Measurements from ENCODE around the gene MYOM1.

The MYOM1 gene

GRCh38 chr18:3139406-3139805 lies 80.4 kb downstream of the MYOM1 start:
- Histone ChIP-seq H3K27me3 (ENCODE audit: low read depth, low read length) (no peaks in the 10 kb centered on the region), H3K4me3 (ENCODE audit: low read depth in 1 of 2, low read length in 2 of 2) (no peak overlapping the region), H3K4me1 (ENCODE audit: control insufficient read depth in 1 of 2, insufficient read depth in 2 of 2, low read length in 2 of 2) (no peaks in the 10 kb centered on the region), H3K9me3 (ENCODE audit: control insufficient read depth in 1 of 2, low read length in 2 of 2) (no peaks in the 10 kb centered on the region), H3K27ac (ENCODE audit: low read length) (no peak overlapping the region), H3K36me3 (ENCODE audit: control insufficient read depth in 1 of 2, insufficient read depth in 2 of 2, low read length in 2 of 2) (no peaks in the 10 kb centered on the region)

DNA sequence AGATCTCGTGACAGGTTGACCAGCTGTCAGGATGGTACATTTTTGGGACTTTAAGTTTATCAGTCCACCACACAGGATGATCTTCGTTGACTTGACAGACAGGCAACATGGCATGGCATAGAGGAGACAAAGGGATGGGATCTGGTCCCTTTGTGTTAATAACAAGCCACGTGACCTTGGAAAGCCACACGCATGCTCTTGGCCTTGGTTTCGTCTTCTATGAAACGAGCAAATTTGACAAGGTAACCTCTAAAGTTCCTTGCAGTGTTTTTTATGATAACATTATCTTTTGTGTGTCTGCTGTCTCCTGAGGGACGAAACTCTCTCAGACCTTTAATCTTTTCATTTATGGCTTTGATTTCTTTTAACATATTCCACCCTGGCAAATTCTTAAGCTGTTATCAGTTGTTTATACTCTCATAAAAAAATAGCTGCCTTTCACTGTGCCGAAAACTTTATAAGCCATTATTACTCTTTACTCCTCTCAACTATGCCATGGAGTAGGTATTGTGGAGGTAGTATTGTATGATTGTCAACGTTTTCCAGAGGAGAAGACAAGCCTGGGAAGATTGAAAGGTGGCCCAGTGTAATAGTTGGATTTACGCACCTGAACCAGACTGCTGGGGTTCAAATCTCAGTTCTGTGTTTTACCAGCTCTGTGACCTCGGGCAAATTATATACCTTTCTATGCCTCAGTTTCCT lies 81.3 kb downstream of the MYOM1 start:
- Histone ChIP-seq H3K27ac (ENCODE audit: low read length) (no peak overlapping the region), H3K4me1 (ENCODE audit: control insufficient read depth in 1 of 2, insufficient read depth in 2 of 2, low read length in 2 of 2) (no peaks in the 10 kb centered on the region), H3K27me3 (ENCODE audit: low read depth, low read length) (no peaks in the 10 kb centered on the region), H3K9me3 (ENCODE audit: control insufficient read depth in 1 of 2, low read length in 2 of 2) (no peaks in the 10 kb centered on the region), H3K4me3 (ENCODE audit: low read depth in 1 of 2, low read length in 2 of 2) (no peak overlapping the region), H3K36me3 (ENCODE audit: control insufficient read depth in 1 of 2, insufficient read depth in 2 of 2, low read length in 2 of 2) (no peaks in the 10 kb centered on the region)

DNA sequence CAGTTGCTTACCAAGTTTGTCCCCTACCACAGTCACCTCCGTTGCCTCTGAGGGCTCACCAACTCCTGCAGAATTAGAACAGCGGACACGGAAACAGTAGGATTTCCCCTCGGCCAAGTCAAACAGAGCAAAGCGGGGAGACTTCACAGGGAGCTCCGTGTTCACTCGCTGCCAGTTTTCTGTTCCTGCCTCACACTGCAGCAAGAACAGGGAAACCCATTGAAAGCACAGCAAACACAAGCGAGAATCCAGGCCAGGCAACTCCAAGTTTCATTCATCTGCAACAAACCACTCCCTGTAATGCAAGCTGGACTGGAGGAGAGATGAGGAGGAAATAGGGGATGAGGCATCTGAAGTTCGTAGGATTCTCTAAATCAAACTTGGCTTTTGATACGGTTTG lies 84.2 kb downstream of the MYOM1 start:
- Histone ChIP-seq H3K36me3 (ENCODE audit: control insufficient read depth in 1 of 2, insufficient read depth in 2 of 2, low read length in 2 of 2) (peaks cover 0 to 2% of the 10 kb centered on the region in 2 donors), H3K4me3 (ENCODE audit: low read depth in 1 of 2, low read length in 2 of 2) (no peak overlapping the region), H3K27ac (ENCODE audit: low read length) (no peak overlapping the region), H3K4me1 (ENCODE audit: control insufficient read depth in 1 of 2, insufficient read depth in 2 of 2, low read length in 2 of 2) (peaks cover 0 to 5% of the 10 kb centered on the region in 2 donors), H3K9me3 (ENCODE audit: control insufficient read depth in 1 of 2, low read length in 2 of 2) (no peaks in the 10 kb centered on the region), H3K27me3 (ENCODE audit: low read depth, low read length) (no peaks in the 10 kb centered on the region)

GRCh38 chr18:3132700-3133099 lies 87.1 kb downstream of the MYOM1 start:
- no peaks in the 10 kb centered on the region for H3K9me3 ChIP-seq (ENCODE audit: control insufficient read depth in 1 of 2, low read length in 2 of 2)
- H3K27me3 ChIP-seq (ENCODE audit: low read depth, low read length): no peaks in the 10 kb centered on the region
- peaks cover 0 to 2% of the 10 kb centered on the region in 2 donors for H3K36me3 ChIP-seq (ENCODE audit: control insufficient read depth in 1 of 2, insufficient read depth in 2 of 2, low read length in 2 of 2)
- H3K4me3 ChIP-seq (ENCODE audit: low read depth in 1 of 2, low read length in 2 of 2): no peak overlapping the region
- no peak overlapping the region for H3K27ac ChIP-seq (ENCODE audit: low read length)
- peaks cover 0 to 5% of the 10 kb centered on the region in 2 donors for H3K4me1 ChIP-seq (ENCODE audit: control insufficient read depth in 1 of 2, insufficient read depth in 2 of 2, low read length in 2 of 2)

- H3K9me3 ChIP-seq (ENCODE audit: control insufficient read depth in 1 of 2, low read length in 2 of 2): no peaks in the 10 kb centered on the region
- H3K36me3 ChIP-seq (ENCODE audit: control insufficient read depth in 1 of 2, insufficient read depth in 2 of 2, low read length in 2 of 2): peaks cover 2% of the 10 kb centered on the region in 2 donors
- H3K4me1 ChIP-seq (ENCODE audit: control insufficient read depth in 1 of 2, insufficient read depth in 2 of 2, low read length in 2 of 2): peaks cover 0 to 5% of the 10 kb centered on the region in 2 donors
- H3K27ac ChIP-seq (ENCODE audit: low read length): no peak overlapping the region
- H3K27me3 ChIP-seq (ENCODE audit: low read depth, low read length): no peaks in the 10 kb centered on the region
- H3K4me3 ChIP-seq (ENCODE audit: low read depth in 1 of 2, low read length in 2 of 2): no peak overlapping the region
These were observed 89.4 kb downstream of the MYOM1 start for GRCh38 chr18:3130344-3130743.

GRCh38 chr18:3129053-3129864 lies 90.5 kb downstream of the MYOM1 start:
- no peak overlapping the region for H3K27ac ChIP-seq (ENCODE audit: low read length)

DNA sequence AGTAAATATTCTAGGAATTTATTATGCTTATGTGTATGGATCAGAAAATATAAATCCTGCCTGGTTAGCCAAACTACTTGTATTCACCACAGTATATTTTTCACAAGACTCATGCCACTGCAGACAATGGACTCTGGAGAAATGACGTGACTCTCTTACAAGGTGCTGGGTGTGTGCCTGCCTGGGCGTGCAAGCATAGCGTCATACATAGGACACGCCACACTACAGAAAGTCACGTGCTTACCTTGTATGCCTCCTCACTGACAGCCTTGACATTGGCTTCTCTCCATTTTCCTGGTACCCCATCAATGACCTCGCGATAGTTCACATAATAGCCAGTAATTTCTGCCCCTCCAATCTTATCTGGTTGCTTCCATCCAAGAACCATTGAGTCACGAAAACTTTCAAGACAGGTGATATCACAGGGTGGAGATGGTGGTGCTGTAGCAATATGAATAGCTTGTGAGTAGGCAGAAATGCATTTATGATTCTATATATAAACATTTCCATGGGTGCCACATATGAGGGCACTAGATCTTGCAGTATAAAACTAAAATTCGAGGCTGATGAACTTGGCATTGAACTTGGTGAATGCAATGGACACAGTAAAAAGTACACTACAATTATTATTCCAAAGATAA lies 93.2 kb downstream of the MYOM1 start:
- Histone ChIP-seq H3K36me3 (ENCODE audit: control insufficient read depth in 1 of 2, insufficient read depth in 2 of 2, low read length in 2 of 2) (peaks cover 2 to 7% of the 10 kb centered on the region in 2 donors), H3K27ac (ENCODE audit: low read length) (no peak overlapping the region), H3K4me3 (ENCODE audit: low read depth in 1 of 2, low read length in 2 of 2) (no peak overlapping the region), H3K4me1 (ENCODE audit: control insufficient read depth in 1 of 2, insufficient read depth in 2 of 2, low read length in 2 of 2) (no peaks in the 10 kb centered on the region), H3K9me3 (ENCODE audit: control insufficient read depth in 1 of 2, low read length in 2 of 2) (no peaks in the 10 kb centered on the region), H3K27me3 (ENCODE audit: low read depth, low read length) (no peaks in the 10 kb centered on the region)

More at GRCh38 chr18:3129053-3129864, 90.5 kb downstream of the MYOM1 start:
- Histone ChIP-seq H3K36me3 (ENCODE audit: control insufficient read depth in 1 of 2, insufficient read depth in 2 of 2, low read length in 2 of 2) (peaks cover 2 to 7% of the 10 kb centered on the region in 2 donors), H3K27me3 (ENCODE audit: low read depth, low read length) (no peaks in the 10 kb centered on the region), H3K4me3 (ENCODE audit: low read depth in 1 of 2, low read length in 2 of 2) (no peak overlapping the region), H3K4me1 (ENCODE audit: control insufficient read depth in 1 of 2, insufficient read depth in 2 of 2, low read length in 2 of 2) (peaks cover 0 to 5% of the 10 kb centered on the region in 2 donors), H3K9me3 (ENCODE audit: control insufficient read depth in 1 of 2, low read length in 2 of 2) (no peaks in the 10 kb centered on the region)

DNA sequence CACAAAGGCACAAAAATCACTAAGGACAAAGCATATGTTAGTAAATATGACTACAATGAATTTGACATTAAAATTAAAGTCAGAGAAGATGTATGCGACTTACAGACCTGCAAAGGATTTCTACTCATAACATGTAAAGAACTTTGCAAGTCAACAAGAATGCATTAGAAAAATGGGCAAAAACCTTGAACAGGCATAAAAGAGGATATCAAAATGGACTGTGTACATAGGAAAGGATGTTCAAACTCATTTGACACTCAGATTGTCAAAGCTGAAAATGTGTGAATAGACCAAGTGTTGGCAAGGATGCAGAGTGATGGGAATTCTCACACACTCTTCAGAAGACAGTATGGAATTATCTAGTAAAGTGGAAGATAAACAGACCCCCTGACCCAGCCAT lies 94.9 kb downstream of the MYOM1 start:
- Histone ChIP-seq H3K27ac (ENCODE audit: low read length) (no peak overlapping the region), H3K27me3 (ENCODE audit: low read depth, low read length) (no peaks in the 10 kb centered on the region), H3K4me3 (ENCODE audit: low read depth in 1 of 2, low read length in 2 of 2) (no peak overlapping the region), H3K9me3 (ENCODE audit: control insufficient read depth in 1 of 2, low read length in 2 of 2) (no peaks in the 10 kb centered on the region), H3K36me3 (ENCODE audit: control insufficient read depth in 1 of 2, insufficient read depth in 2 of 2, low read length in 2 of 2) (peaks cover 0 to 14% of the 10 kb centered on the region in 2 donors), H3K4me1 (ENCODE audit: control insufficient read depth in 1 of 2, insufficient read depth in 2 of 2, low read length in 2 of 2) (no peaks in the 10 kb centered on the region)

DNA sequence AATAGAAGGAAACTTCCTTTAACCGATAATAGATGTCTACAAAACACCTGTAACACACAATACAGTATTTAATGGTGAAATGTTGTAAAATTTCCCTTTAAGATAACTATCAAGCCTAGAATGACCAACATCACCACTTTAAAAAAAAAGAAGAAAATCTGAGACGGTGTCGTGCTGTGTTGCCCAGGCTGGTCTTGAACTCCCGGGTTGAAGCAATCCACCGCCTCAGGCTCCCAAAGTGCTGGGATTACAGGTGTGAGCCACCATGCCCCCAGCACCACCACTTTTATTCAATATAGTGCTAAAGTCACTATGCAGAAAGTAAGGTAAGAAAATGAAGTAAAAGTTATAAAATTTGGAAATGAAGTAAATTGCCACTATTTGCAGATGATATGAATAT lies 96.9 kb downstream of the MYOM1 start:
- Histone ChIP-seq H3K9me3 (ENCODE audit: control insufficient read depth in 1 of 2, low read length in 2 of 2) (no peaks in the 10 kb centered on the region), H3K36me3 (ENCODE audit: control insufficient read depth in 1 of 2, insufficient read depth in 2 of 2, low read length in 2 of 2) (peaks cover 0 to 17% of the 10 kb centered on the region in 2 donors), H3K27me3 (ENCODE audit: low read depth, low read length) (no peaks in the 10 kb centered on the region), H3K27ac (ENCODE audit: low read length) (no peak overlapping the region), H3K4me1 (ENCODE audit: control insufficient read depth in 1 of 2, insufficient read depth in 2 of 2, low read length in 2 of 2) (no peaks in the 10 kb centered on the region), H3K4me3 (ENCODE audit: low read depth in 1 of 2, low read length in 2 of 2) (no peak overlapping the region)

DNA sequence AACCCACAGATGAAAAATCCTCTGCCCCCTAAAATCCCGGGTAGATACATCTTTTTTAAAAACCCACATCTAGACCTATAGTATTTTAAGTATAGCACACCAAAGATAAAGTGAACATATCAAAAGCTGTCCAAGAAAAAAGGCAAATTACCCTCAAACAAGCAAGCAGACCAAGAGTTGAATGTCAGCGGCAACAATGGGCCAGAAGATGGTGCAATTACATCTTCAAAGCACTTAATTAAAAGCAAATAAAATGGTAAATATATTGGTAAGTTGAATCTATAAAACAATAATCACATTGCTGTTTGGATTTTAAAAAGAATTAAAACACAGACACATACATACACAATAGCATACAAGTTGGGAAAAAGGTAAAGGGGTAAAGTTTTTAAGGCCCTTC lies 98.5 kb downstream of the MYOM1 start:
- Histone ChIP-seq H3K27ac (ENCODE audit: low read length) (no peak overlapping the region), H3K27me3 (ENCODE audit: low read depth, low read length) (no peaks in the 10 kb centered on the region), H3K4me1 (ENCODE audit: control insufficient read depth in 1 of 2, insufficient read depth in 2 of 2, low read length in 2 of 2) (no peaks in the 10 kb centered on the region), H3K4me3 (ENCODE audit: low read depth in 1 of 2, low read length in 2 of 2) (no peak overlapping the region), H3K9me3 (ENCODE audit: control insufficient read depth in 1 of 2, low read length in 2 of 2) (no peaks in the 10 kb centered on the region), H3K36me3 (ENCODE audit: control insufficient read depth in 1 of 2, insufficient read depth in 2 of 2, low read length in 2 of 2) (peaks cover 0 to 17% of the 10 kb centered on the region in 2 donors)

GRCh38 chr18:3120356-3120755 lies 99.4 kb downstream of the MYOM1 start:
- Histone ChIP-seq H3K27ac (ENCODE audit: low read length) (no peak overlapping the region), H3K4me1 (ENCODE audit: control insufficient read depth in 1 of 2, insufficient read depth in 2 of 2, low read length in 2 of 2) (no peaks in the 10 kb centered on the region), H3K9me3 (ENCODE audit: control insufficient read depth in 1 of 2, low read length in 2 of 2) (no peaks in the 10 kb centered on the region), H3K36me3 (ENCODE audit: control insufficient read depth in 1 of 2, insufficient read depth in 2 of 2, low read length in 2 of 2) (peaks cover 0 to 23% of the 10 kb centered on the region in 2 donors), H3K27me3 (ENCODE audit: low read depth, low read length) (no peaks in the 10 kb centered on the region), H3K4me3 (ENCODE audit: low read depth in 1 of 2, low read length in 2 of 2) (no peak overlapping the region)
